Heart right ventricle (tissue), 16 donors: ENCODE results near the gene BAG2. TPM values are rescaled to one million over a fixed set of nuclear protein-coding genes. Genes with fewer than 3 reads are reported as not detected.

Experiments used
- ATAC-seq, 8 donors: fragments of 200-7000 bp; cut with Tn5 transposase; one replicate each; pipeline ENCODE4 v1.9.1; 2020; ENCODE audit warnings: mild to moderate bottlenecking in 8 of 8, moderate library complexity in 8 of 8, moderate number of reproducible peaks in 1 of 8
- DNase-seq, 2 donors: peaks; one replicate each; pipeline ENCODE4 v3.0.0-alpha.2; 2020
- H3K27ac ChIP-seq, 10 donors: fragments of 200-600 bp; sonication (generic) in 2 of 10; one replicate each; pipeline versions ENCODE4 v1.5.0 to v1.8.0; 2020 to 2022; ENCODE audit warnings: mild to moderate bottlenecking in 3 of 10
- H3K27me3 ChIP-seq, 7 donors: fragments of 200-600 bp; one replicate each; pipeline ENCODE4 v1.8.0; 2021 to 2022; ENCODE audit warnings: mild to moderate bottlenecking in 2 of 7
- H3K36me3 ChIP-seq, 9 donors: fragments of 200-600 bp; sonication (generic) in 1 of 9; one replicate each; pipeline versions ENCODE4 v1.5.0 to v1.8.0; 2020 to 2022; ENCODE audit warnings: mild to moderate bottlenecking in 2 of 9
- H3K4me1 ChIP-seq, 9 donors: fragments of 200-600 bp; sonication (generic) in 1 of 9; one replicate each; pipeline versions ENCODE4 v1.5.0 to v1.8.0; 2020 to 2022; ENCODE audit warnings: mild to moderate bottlenecking in 4 of 9
- H3K4me3 ChIP-seq, 10 donors: fragments of 200-600 bp; sonication (generic) in 2 of 10; one replicate each; pipeline versions ENCODE4 v1.5.0 to v1.8.0; 2020 to 2022; ENCODE audit warnings: mild to moderate bottlenecking in 7 of 10, moderate library complexity in 2 of 10
- H3K9me3 ChIP-seq, 11 donors: fragments of 200-600 bp in 10 of 11; sonication (generic) in 2 of 11; one replicate each; pipeline versions ENCODE4 v1.5.0 to v1.8.0; 2013 to 2022; ENCODE audit warnings: mild to moderate bottlenecking in 2 of 11, control low read depth in 1 of 11, moderate library complexity in 1 of 11
- CTCF ChIP-seq, 9 donors: fragments of 200-600 bp; sonication (generic) in 2 of 9; IDR thresholded peaks; one replicate each; pipeline versions ENCODE4 v1.5.0 to v1.8.0; 2021 to 2022; ENCODE audit warnings: antibody characterized with exemption in 9 of 9, mild to moderate bottlenecking in 5 of 9, moderate library complexity in 1 of 9
- WGBS, 2 donors: extraction: QIAGEN DNeasy Blood & Tissue Kit; methylation state at CpG; one replicate each; pipeline ENCODE4 v1.1.7; 2013; ENCODE audit warnings: inconsistent platforms in 1 of 2; 5-methylcytosine and 5-hydroxymethylcytosine counted together
- intact Hi-C, 10 donors: fragments of 100-400 bp; cut with DNase I; formaldehyde crosslinking; loops; one replicate each; pipeline versions ENCODE4 v1.11.1 to v1.14.2; 2022
- polyA plus RNA-seq, 2 donors: library from polyadenylated mRNA; stranded (reverse); fragments of 200-250 nt; gene quantifications; one replicate each; pipeline ENCODE4 v1.2.3, GENCODE V29; 2013
- total RNA-seq, 10 donors: library from RNA; stranded (reverse); fragmentation: NEBNext Ultra II Directional in 3 of 10; extraction: Animal tissue kit (Norgen Biotek cat#: 25700) in 3 of 10; gene quantifications; one replicate each; pipeline versions ENCODE4 v1.2.1 to v1.2.4, GENCODE V29; 2021 to 2023
- donor health status: Arrhythmogenic right ventricular cardiomyopathy.
- donor health status: ischemic (EF 13 %, LVEDD 7.1; RV severe dilation, severe dysfunction).
- donor health status: healthy with polysubstance abuse.
- donor health status: DM: no; HTN: yes; CAD: no.
- donor health status: DM: no; HTN: no; CAD: no.
- donor health status: ischemic (EF 25% LVEDD 6.9; RV normal size, moderate dysfunction).
- donor health status: ischemic (EF 25% LVEDD 5.7; RV mildly dilated, moderate dysfunction).
- donor health status: healthy.
- donor health status: DM: yes; HTN: yes; CAD: no.
- donor health status: Ischemic cardiomyopathy.
- donor health status: ischemic (EF 35%, LVEDD 5.7; RV mildly dilated, moderate dysfunction).
- donor health status: nonischemic (EF 11% LVEDD 7.7; RV severe dilation, severe dysfunction).
- donor health status: DM: yes; HTN: yes; CAD: no.
- donor health status: PGD.
- donor health status: ischemic (EF 29% LVEDD 5.4; RV normal size, mild dysfunction).
- donor health status: nonischemic (EF 23%, LVEDD 6.1; RV moderate dilation, normal function).

BAG2 gene
- total and polyA plus RNA-seq, 12 donors = 3.9 to 15.6 (median 9.3) TPM

- no peak for DNase-seq
- intact Hi-C loops = loop anchor here in 5 of 10 donors (5.0 to 10.0 kb wide), 7 partner anchors 32 to 140 kb away; partner anchors contain the start of genes BAG2 (in 3 of the 5), PRIM2 (in 1 of the 5) and ZNF451 (in 1 of the 5)
These were observed 52.8 kb downstream of the BAG2 start for GRCh38 chr6:57224769-57225515.

DNA sequence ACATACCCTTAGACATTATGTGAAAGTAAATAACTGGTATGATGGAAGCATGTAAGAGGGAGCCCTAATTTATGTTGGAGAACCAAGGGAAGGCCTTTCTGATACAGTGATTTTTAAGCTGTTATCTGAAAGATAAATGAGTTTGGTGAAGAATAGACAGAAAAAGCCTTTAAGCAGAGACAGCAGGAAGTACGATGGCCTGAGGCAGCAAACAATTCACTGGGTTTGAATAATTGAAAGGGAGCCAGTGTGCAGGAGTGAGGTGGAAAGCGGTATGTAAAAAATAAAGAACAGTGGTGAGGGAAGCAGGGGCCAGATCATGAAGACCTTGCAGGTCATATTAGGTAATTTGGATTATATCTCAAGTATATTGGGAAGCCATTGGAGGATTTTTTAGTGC, 54.1 kb downstream of the BAG2 start:
- TF ChIP-seq CTCF (IDR thresholded peaks at IDR 0.05) = no peak
- 71 to 76% methylated on average over 2 of the region's 2 CpGs for WGBS, 2 donors
- DNase-seq = no peak
- H3K27me3 ChIP-seq = peaks cover 0 to 5% (median 0%) of the 10 kb centered on the region in 7 donors
- ATAC-seq = no peak
- no peak overlapping the region for H3K4me3 ChIP-seq
- no peaks in the 10 kb centered on the region for H3K36me3 ChIP-seq
- no peak overlapping the region for H3K27ac ChIP-seq
- no peaks in the 10 kb centered on the region for H3K9me3 ChIP-seq
- H3K4me1 ChIP-seq = peaks cover 0 to 7% (median 5%) of the 10 kb centered on the region in 9 donors
- intact Hi-C loops = loop anchor here in 3 of 10 donors (10.0 kb wide), 3 partner anchors 121 to 141 kb away; partner anchors contain the start of gene ZNF451 (in 1 of the 3)

More at GRCh38 chr6:57224769-57225515, 52.8 kb downstream of the BAG2 start:
- H3K36me3 ChIP-seq = no peaks in the 10 kb centered on the region
- H3K4me3 ChIP-seq = no peak overlapping the region
- H3K27me3 ChIP-seq = peaks cover 0 to under 1% (median 0%) of the 10 kb centered on the region in 7 donors
- H3K27ac ChIP-seq = no peak overlapping the region
- H3K4me1 ChIP-seq = peaks cover 0 to 14% (median 5%) of the 10 kb centered on the region in 9 donors
- no peaks in the 10 kb centered on the region for H3K9me3 ChIP-seq
- TF ChIP-seq CTCF (IDR thresholded peaks at IDR 0.05) = no peak
- ATAC-seq = no peak
- WGBS, 2 donors = 82 to 85% methylated on average over 1 of the region's 1 CpG

Other genes with a start within 250 kb of the BAG2 start
- 1 to 10 TPM in 2 of 10 donors, under 1 TPM in 8; 0.07 to 1.8 (median 0.51) TPM for gene BEND6, start 217.2 kb upstream of the BAG2 start, total RNA-seq
- under 1 TPM; 0.09 to 0.15 TPM for gene BEND6, start 217.2 kb upstream of the BAG2 start, polyA plus RNA-seq
- 10 to 100 TPM in 1 of 10 donors, 1 to 10 TPM in 9; 5.7 to 10.4 (median 8.1) TPM for gene KIAA1586, start 125.6 kb upstream of the BAG2 start, total RNA-seq
- gene KIAA1586, start 125.6 kb upstream of the BAG2 start, polyA plus RNA-seq = 1 to 10 TPM; 1.8 to 3.1 TPM
- 10 to 100 TPM; 19.8 to 33.2 (median 26.8) TPM for gene ZNF451, start 82.1 kb upstream of the BAG2 start, total RNA-seq
- 10 to 100 TPM in 1 of 2 donors, 1 to 10 TPM in 1; 4.9 to 18.6 TPM for gene ZNF451, start 82.1 kb upstream of the BAG2 start, polyA plus RNA-seq
- gene RAB23, start 50.0 kb downstream of the BAG2 start, total RNA-seq = 10 to 100 TPM in 6 of 10 donors, 1 to 10 TPM in 4; 7.6 to 16.5 (median 10.9) TPM
- gene RAB23, start 50.0 kb downstream of the BAG2 start, polyA plus RNA-seq = 1 to 10 TPM; 3.1 to 4.5 TPM
- 1 to 10 TPM; 3.0 to 5.5 (median 4.1) TPM for gene PRIM2, start 145.3 kb downstream of the BAG2 start, total RNA-seq
- gene PRIM2, start 145.3 kb downstream of the BAG2 start, polyA plus RNA-seq = 1 to 10 TPM; 2.5 to 3.4 TPM